GM06990 (cell line): ENCODE measurements around the gene CD40LG.
A peak's percentile ranks its signal among the peaks of the same experiment; 100 is the strongest.

Source experiments
- DNase-seq: peaks from one replicate; pipeline ENCODE4 v3.0.0-alpha.2; 2011; ENCODE audit not compliant: insufficient read length; ENCODE audit errors: extremely low read depth
- H3K27me3 ChIP-seq: replicated peaks from 2 replicates; pipeline ENCODE4 v1.6.0; 2011; ENCODE audit warnings: low read length; ENCODE audit not compliant: control insufficient read depth, insufficient read depth
- H3K36me3 ChIP-seq: 2 replicates; pipeline ENCODE4 v1.5.1; 2011; ENCODE audit warnings: low read length; ENCODE audit not compliant: control insufficient read depth, insufficient read depth
- H3K4me3 ChIP-seq: replicated peaks from 2 replicates; pipeline ENCODE4 v1.5.1; 2011; ENCODE audit warnings: low read depth, mild to moderate bottlenecking, control low read depth, low read length
- TF ChIP-seq, protein P1 (sequence below): IDR thresholded peaks from 2 replicates; pipeline ENCODE4 v1.5.1; 2011; ENCODE audit warnings: low read length, control low read depth, mild to moderate bottlenecking, inconsistent platforms; ENCODE audit not compliant: insufficient read depth, poor library complexity, severe bottlenecking

CD40LG gene

DNA sequence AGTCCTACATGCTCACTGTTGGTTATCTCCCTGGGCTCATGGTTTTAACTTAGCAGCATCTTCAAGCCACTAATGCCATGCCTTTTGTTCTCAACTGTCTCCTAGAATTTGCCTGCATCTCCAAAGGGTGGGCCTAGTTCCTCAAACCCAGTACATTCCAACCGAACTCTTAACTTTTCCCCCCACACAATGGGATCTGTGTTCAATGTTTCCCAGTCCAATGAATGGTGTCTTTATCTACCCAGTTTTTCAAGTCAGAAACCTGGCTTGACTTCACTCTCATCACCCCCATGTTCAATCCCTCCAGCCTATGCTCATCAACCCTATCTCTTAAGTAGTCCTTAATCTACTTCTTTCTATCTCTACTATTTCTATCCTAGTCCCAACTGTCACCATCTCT, 12.9 kb downstream of the CD40LG start:
- Histone ChIP-seq H3K4me3 (no peak overlapping the region), H3K27me3 (no peaks in the 10 kb centered on the region), H3K36me3 (no peaks in the 10 kb centered on the region)
- TF ChIP-seq, protein P1, sequence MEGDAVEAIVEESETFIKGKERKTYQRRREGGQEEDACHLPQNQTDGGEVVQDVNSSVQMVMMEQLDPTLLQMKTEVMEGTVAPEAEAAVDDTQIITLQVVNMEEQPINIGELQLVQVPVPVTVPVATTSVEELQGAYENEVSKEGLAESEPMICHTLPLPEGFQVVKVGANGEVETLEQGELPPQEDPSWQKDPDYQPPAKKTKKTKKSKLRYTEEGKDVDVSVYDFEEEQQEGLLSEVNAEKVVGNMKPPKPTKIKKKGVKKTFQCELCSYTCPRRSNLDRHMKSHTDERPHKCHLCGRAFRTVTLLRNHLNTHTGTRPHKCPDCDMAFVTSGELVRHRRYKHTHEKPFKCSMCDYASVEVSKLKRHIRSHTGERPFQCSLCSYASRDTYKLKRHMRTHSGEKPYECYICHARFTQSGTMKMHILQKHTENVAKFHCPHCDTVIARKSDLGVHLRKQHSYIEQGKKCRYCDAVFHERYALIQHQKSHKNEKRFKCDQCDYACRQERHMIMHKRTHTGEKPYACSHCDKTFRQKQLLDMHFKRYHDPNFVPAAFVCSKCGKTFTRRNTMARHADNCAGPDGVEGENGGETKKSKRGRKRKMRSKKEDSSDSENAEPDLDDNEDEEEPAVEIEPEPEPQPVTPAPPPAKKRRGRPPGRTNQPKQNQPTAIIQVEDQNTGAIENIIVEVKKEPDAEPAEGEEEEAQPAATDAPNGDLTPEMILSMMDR = no peak
- DNase-seq = no peak

DNA sequence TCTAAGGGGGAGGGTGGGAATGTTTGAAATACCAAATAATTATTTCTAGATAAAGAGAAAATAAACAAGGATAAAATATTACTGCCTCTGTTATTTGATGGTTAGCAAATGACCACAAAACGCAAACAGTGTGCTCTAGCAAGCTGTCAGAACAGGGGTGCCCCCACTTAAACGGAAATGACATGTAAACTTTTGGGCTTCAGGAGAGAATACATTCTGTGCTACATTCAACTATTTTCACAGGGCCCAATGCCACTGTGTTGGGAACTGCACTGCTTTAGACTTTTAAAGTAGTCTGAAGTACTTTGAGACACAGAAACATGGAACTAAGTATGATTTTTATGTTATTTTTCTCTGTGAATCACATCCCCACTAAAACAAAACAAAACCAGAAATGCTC, 14.1 kb downstream of the CD40LG start:
- TF ChIP-seq, protein P1 = no peak
- no peak for DNase-seq

DNA sequence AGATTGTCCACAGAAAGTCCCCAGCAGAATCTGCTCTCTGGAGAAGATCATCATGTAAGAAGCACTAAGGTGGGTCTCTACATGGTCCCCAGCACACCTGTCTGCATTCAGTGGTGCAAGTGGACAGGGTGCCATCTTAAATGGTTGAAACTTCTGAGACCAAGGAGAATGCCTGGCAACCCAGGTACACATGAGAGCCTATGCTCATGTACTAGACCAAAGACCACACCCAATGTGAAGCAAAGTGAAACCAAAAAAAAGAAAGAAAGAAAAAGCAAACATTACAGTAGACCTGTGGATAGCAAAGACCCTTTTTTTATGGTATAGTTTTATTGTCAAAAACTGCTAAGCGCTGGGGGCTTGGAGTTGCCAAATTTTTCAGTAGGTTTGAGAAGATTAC, 15.0 kb downstream of the CD40LG start:
- Histone ChIP-seq H3K4me3 (no peak overlapping the region), H3K36me3 (no peaks in the 10 kb centered on the region), H3K27me3 (no peaks in the 10 kb centered on the region)
- no peak for DNase-seq
- TF ChIP-seq, protein P1 = no peak

More for the DNA sequence above, 14.1 kb downstream of the CD40LG start:
- Histone ChIP-seq H3K4me3 (no peak overlapping the region), H3K36me3 (no peaks in the 10 kb centered on the region), H3K27me3 (no peaks in the 10 kb centered on the region)

DNA sequence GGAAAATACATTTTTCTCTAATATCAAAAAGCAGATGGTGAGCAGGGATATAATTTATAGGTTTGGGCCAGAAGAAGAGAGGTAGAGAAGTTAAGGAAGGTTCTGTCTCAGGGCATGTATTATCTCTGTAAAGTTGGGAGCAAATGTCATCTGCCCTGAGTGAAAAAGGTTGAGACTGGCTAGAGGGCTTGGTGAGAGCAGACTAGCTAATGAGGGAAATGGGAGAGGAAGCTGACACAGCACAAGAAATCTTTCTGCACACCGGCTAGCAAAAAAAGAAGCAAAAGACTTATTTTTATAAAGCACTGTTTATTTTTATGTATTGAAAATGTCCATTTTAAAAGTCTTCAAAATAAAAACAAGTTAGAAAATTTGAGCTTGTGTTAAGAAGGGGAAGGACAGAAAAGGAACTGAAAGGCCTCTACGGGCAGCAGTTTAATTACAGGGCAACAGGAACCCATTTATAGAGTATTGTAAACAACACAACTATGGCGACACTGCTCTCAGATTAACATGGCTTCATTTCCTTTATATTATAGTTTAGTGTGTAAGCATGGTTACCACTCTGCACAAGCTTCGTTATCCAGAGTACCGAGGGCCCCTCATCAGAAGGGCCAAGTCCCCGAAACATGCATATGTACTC, 17.4 kb downstream of the CD40LG start:
- peak; percentile 35 for DNase-seq
- H3K36me3 ChIP-seq = no peaks in the 10 kb centered on the region
- TF ChIP-seq, protein P1 = no peak
- H3K4me3 ChIP-seq = no peak overlapping the region
- H3K27me3 ChIP-seq = no peaks in the 10 kb centered on the region

DNA sequence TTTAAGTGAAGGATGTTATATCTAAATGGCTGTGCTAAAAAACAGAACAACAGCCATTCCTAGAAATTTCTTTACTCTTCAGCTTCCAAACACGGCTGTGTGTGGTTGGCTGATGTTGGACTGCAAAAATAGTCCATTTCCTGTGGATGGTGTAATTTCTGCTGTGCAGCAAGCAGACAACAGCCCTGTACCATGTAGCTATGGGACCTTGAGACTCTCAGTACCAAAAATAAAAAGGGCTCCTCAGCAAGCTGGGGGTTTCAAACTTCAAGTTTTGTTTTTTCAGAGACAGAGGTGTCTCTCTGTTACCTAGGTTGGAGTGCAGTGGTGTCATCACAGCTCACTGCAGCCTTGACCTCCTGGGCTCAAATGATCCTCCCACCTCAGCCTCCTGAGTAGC, 18.1 kb downstream of the CD40LG start:
- TF ChIP-seq, protein P1 = no peak
- DNase-seq = no peak
- Histone ChIP-seq H3K36me3 (no peaks in the 10 kb centered on the region), H3K4me3 (no peak overlapping the region), H3K27me3 (no peaks in the 10 kb centered on the region)
